ENCODE results near the gene NPEPL1. TPM values are rescaled to one million over a fixed set of nuclear protein-coding genes. Genes with fewer than 3 reads are reported as not detected.

The NPEPL1 gene
- total RNA-seq, 1 experiment from 2014 or later, result 41.9 TPM

DNA sequence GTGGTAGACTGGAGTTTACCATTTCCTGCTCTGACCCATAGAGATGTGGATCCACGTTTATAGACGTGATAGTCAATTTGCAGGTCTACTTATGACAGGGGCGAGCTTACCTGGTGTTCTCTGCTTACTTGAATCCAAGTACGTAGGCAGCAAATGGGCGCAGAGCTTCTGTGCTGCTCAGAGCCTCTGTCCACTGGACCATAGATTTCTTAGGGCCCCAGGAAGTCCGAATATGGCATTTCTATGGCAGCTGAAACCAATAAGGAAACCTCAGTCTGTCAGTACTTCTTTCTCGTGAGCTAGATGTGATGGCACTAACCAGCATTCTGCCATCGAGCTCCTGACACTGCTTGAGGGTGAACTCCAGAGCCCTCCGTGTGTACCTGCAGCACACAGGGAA is 19.5 kb upstream of the NPEPL1 start:
- Mint-ChIP-seq H3K4me3 (ENCODE audit: unreplicated experiment) (no peak overlapping the region), H3K9me3 (ENCODE audit: unreplicated experiment) (no peaks in the 10 kb centered on the region), H3K27me3 (ENCODE audit: insufficient read depth, unreplicated experiment) (no peaks in the 10 kb centered on the region), H3K4me1 (ENCODE audit: low read depth, unreplicated experiment) (no peaks in the 10 kb centered on the region), H3K36me3 (ENCODE audit: insufficient read depth, unreplicated experiment) (peaks cover 86% of the 10 kb centered on the region), H3K27ac (ENCODE audit: unreplicated experiment) (no peak overlapping the region)
- Histone ChIP-seq H3K36me3 (ENCODE audit: control insufficient read depth, insufficient read depth, low read length) (peaks cover 7% of the 10 kb centered on the region; the same call in 1 of the 2 replicates), H3K27me3 (replicated peaks; ENCODE audit: control insufficient read depth, insufficient read depth, low read length) (no peaks in the 10 kb centered on the region), H3K9me3 (no peaks in the 10 kb centered on the region), H3K4me1 (no peaks in the 10 kb centered on the region), H3K4me3 (ENCODE audit: low read depth, low read length) (no peak overlapping the region)
- TF ChIP-seq, protein P1, sequence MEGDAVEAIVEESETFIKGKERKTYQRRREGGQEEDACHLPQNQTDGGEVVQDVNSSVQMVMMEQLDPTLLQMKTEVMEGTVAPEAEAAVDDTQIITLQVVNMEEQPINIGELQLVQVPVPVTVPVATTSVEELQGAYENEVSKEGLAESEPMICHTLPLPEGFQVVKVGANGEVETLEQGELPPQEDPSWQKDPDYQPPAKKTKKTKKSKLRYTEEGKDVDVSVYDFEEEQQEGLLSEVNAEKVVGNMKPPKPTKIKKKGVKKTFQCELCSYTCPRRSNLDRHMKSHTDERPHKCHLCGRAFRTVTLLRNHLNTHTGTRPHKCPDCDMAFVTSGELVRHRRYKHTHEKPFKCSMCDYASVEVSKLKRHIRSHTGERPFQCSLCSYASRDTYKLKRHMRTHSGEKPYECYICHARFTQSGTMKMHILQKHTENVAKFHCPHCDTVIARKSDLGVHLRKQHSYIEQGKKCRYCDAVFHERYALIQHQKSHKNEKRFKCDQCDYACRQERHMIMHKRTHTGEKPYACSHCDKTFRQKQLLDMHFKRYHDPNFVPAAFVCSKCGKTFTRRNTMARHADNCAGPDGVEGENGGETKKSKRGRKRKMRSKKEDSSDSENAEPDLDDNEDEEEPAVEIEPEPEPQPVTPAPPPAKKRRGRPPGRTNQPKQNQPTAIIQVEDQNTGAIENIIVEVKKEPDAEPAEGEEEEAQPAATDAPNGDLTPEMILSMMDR (IDR thresholded peaks at IDR 0.05; ENCODE audit: insufficient read depth in 1 of 2, low read depth in 1 of 2, low read length in 1 of 2, severe bottlenecking in 1 of 2, unreplicated experiment in 1 of 2), result no peak
- CTCF ChIA-PET, result interaction anchor here (0.6 kb wide), 1 partner anchor 314 kb away, joined by 3 read pairs; no protein-coding TSS in a partner anchor
- DNase-seq, result no peak
- intact Hi-C loops (cut with micrococcal nuclease; ENCODE audit: unreplicated experiment), result no loop called here
- POLR2A ChIA-PET, result no interaction called here
- no TSS peak for BruUV-seq (replicated peaks)

DNA sequence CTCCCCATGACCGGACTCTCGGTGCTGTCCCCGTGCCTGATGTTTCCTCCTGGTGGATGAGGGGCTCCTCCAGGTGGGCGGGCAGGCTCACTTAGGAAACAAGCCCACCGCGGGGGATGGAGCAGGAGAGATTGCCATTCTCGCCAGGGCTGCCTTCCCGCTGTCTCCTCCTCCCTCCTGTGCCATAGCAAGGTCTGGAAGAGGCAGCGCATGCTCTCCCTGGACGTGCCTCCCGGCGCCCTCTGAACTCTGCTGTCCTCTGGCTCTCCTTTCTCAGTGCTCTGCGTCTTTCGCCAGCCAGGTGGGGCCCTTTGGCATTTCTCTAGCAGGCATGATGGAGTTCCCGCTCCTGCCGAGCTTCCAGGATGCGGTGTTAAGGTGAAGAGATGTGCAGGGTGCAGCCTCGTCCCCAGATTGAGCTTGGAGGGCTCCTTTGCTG is 17.4 kb upstream of the NPEPL1 start:
- Mint-ChIP-seq H3K9me3 (ENCODE audit: unreplicated experiment) (no peaks in the 10 kb centered on the region), H3K4me3 (ENCODE audit: unreplicated experiment) (no peak overlapping the region), H3K27me3 (ENCODE audit: insufficient read depth, unreplicated experiment) (no peaks in the 10 kb centered on the region), H3K4me1 (ENCODE audit: low read depth, unreplicated experiment) (no peaks in the 10 kb centered on the region), H3K27ac (ENCODE audit: unreplicated experiment) (no peak overlapping the region), H3K36me3 (ENCODE audit: insufficient read depth, unreplicated experiment) (peaks cover 83% of the 10 kb centered on the region)
- POLR2A ChIA-PET, result no interaction called here
- no peak for DNase-seq
- Histone ChIP-seq H3K4me1 (no peaks in the 10 kb centered on the region), H3K4me3 (ENCODE audit: low read depth, low read length) (no peak overlapping the region), H3K9me3 (no peaks in the 10 kb centered on the region), H3K36me3 (ENCODE audit: control insufficient read depth, insufficient read depth, low read length) (peaks cover 2% of the 10 kb centered on the region; the same call in 1 of the 2 replicates), H3K27me3 (replicated peaks; ENCODE audit: control insufficient read depth, insufficient read depth, low read length) (no peaks in the 10 kb centered on the region)
- intact Hi-C loops (cut with micrococcal nuclease; ENCODE audit: unreplicated experiment), result no loop called here
- TF ChIP-seq, protein P1 (IDR thresholded peaks at IDR 0.05; ENCODE audit: insufficient read depth in 1 of 2, low read depth in 1 of 2, low read length in 1 of 2, severe bottlenecking in 1 of 2, unreplicated experiment in 1 of 2), result no peak
- CTCF ChIA-PET, result no interaction called here
- no TSS peak for BruUV-seq (replicated peaks)

DNA sequence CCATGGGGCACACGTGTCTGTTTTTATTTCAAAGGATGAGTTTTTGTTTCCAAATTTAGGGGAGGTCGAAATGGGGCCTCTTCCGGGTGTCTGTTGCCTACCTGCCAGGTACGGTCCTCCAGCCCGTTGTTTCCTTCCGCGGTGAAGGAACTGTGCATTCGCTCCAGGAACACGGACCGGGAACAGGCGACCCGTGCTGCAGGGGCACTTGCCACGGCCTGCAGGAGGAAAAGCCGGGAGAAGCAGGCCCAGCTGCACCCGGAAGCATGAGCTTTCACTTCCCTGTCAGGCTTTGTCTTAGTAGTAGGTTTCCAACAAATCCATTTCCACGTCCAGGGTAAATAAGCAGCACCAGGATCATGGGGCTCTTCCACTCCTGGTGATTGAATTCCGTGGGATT is 17.0 kb upstream of the NPEPL1 start:
- no peaks in the 10 kb centered on the region for H3K27me3 Mint-ChIP-seq (ENCODE audit: insufficient read depth, unreplicated experiment)
- intact Hi-C loops (cut with micrococcal nuclease; ENCODE audit: unreplicated experiment), result no loop called here
- H3K36me3 Mint-ChIP-seq (ENCODE audit: insufficient read depth, unreplicated experiment), result peaks cover 83% of the 10 kb centered on the region

More for the DNA sequence above, 17.0 kb upstream of the NPEPL1 start:
- H3K27me3 ChIP-seq (replicated peaks; ENCODE audit: control insufficient read depth, insufficient read depth, low read length), result no peaks in the 10 kb centered on the region
- Mint-ChIP-seq H3K4me3 (ENCODE audit: unreplicated experiment) (no peak overlapping the region), H3K4me1 (ENCODE audit: low read depth, unreplicated experiment) (no peaks in the 10 kb centered on the region), H3K27ac (ENCODE audit: unreplicated experiment) (no peak overlapping the region), H3K9me3 (ENCODE audit: unreplicated experiment) (no peaks in the 10 kb centered on the region)
- BruUV-seq (replicated peaks), result no TSS peak
- ChIA-PET CTCF (no interaction called here), POLR2A (no interaction called here)
- no peaks in the 10 kb centered on the region for H3K4me1 ChIP-seq
- peaks cover 3% of the 10 kb centered on the region; the same call in 1 of the 2 replicates for H3K36me3 ChIP-seq (ENCODE audit: control insufficient read depth, insufficient read depth, low read length)
- no peak overlapping the region for H3K4me3 ChIP-seq (ENCODE audit: low read depth, low read length)
- DNase-seq, result no peak
- no peaks in the 10 kb centered on the region for H3K9me3 ChIP-seq
- TF ChIP-seq, protein P1 (IDR thresholded peaks at IDR 0.05; ENCODE audit: insufficient read depth in 1 of 2, low read depth in 1 of 2, low read length in 1 of 2, severe bottlenecking in 1 of 2, unreplicated experiment in 1 of 2), result no peak

Measured in Caco-2 (cell line).